Measurements from ENCODE around the gene JAG1. TPM values are rescaled to one million over a fixed set of nuclear protein-coding genes. Genes with fewer than 3 reads are reported as not detected.

Gene JAG1
- total and polyA plus RNA-seq, 2 experiments from 2014 or later: 18.3 to 53.2 TPM

GRCh38 chr20:10639077-10639736 lies 34.6 kb downstream of the JAG1 start:
- Histone ChIP-seq H3K4me3 (no peak overlapping the region), H3K9me3 (ENCODE audit: low read depth) (no peaks in the 10 kb centered on the region), H3K36me3 (peaks cover 55% of the 10 kb centered on the region), H3K27me3 (no peaks in the 10 kb centered on the region), H3K27ac (peak overlapping the region; percentile 51), H3K4me1 (ENCODE audit: low read depth) (no peaks in the 10 kb centered on the region)
- TF ChIP-seq CTCF (IDR thresholded peaks at IDR 0.05; ENCODE audit: low read depth, low read length): no peak
- no peak for DNase-seq (ENCODE audit: low read depth in 1 of 2, low spot score in 1 of 2)

- no peak for TF ChIP-seq CTCF (IDR thresholded peaks at IDR 0.05; ENCODE audit: low read depth, low read length)
- Histone ChIP-seq H3K4me3 (no peak overlapping the region), H3K4me1 (ENCODE audit: low read depth) (no peaks in the 10 kb centered on the region), H3K27me3 (no peaks in the 10 kb centered on the region), H3K9me3 (ENCODE audit: low read depth) (no peaks in the 10 kb centered on the region), H3K27ac (no peak overlapping the region), H3K36me3 (peaks cover 39% of the 10 kb centered on the region)
- no peak for DNase-seq (ENCODE audit: low read depth in 1 of 2, low spot score in 1 of 2)
Observed at GRCh38 chr20:10637563-10637962, 36.2 kb downstream of the JAG1 start.

GRCh38 chr20:10637031-10637559 lies 36.7 kb downstream of the JAG1 start:
- H3K27me3 ChIP-seq: no peaks in the 10 kb centered on the region
- no peaks in the 10 kb centered on the region for H3K9me3 ChIP-seq (ENCODE audit: low read depth)
- H3K36me3 ChIP-seq: peaks cover 34% of the 10 kb centered on the region
- peak overlapping the region; percentile 20 for H3K27ac ChIP-seq
- DNase-seq (ENCODE audit: low read depth in 1 of 2, low spot score in 1 of 2): peak in 1 of 2 donors; percentile 79
- TF ChIP-seq CTCF (IDR thresholded peaks at IDR 0.05; ENCODE audit: low read depth, low read length): no peak
- H3K4me3 ChIP-seq: no peak overlapping the region
- H3K4me1 ChIP-seq (ENCODE audit: low read depth): no peaks in the 10 kb centered on the region

- Histone ChIP-seq H3K27me3 (no peaks in the 10 kb centered on the region), H3K27ac (peak overlapping the region; percentile 20)
Observed at GRCh38 chr20:10636326-10636818, 37.4 kb downstream of the JAG1 start.

GRCh38 chr20:10635476-10636208 lies 38.2 kb downstream of the JAG1 start:
- no peaks in the 10 kb centered on the region for H3K27me3 ChIP-seq
- DNase-seq (ENCODE audit: low read depth in 1 of 2, low spot score in 1 of 2): no peak
- TF ChIP-seq CTCF (IDR thresholded peaks at IDR 0.05; ENCODE audit: low read depth, low read length): no peak
- no peaks in the 10 kb centered on the region for H3K9me3 ChIP-seq (ENCODE audit: low read depth)
- no peak overlapping the region for H3K27ac ChIP-seq
- peaks cover 20% of the 10 kb centered on the region for H3K36me3 ChIP-seq
- H3K4me3 ChIP-seq: no peak overlapping the region
- no peaks in the 10 kb centered on the region for H3K4me1 ChIP-seq (ENCODE audit: low read depth)

More at GRCh38 chr20:10636326-10636818, 37.4 kb downstream of the JAG1 start:
- Histone ChIP-seq H3K9me3 (ENCODE audit: low read depth) (no peaks in the 10 kb centered on the region), H3K4me3 (no peak overlapping the region), H3K36me3 (peaks cover 27% of the 10 kb centered on the region), H3K4me1 (ENCODE audit: low read depth) (no peaks in the 10 kb centered on the region)
- no peak for TF ChIP-seq CTCF (IDR thresholded peaks at IDR 0.05; ENCODE audit: low read depth, low read length)
- DNase-seq (ENCODE audit: low read depth in 1 of 2, low spot score in 1 of 2): peak in 1 of 2 donors; percentile 89

Measured in cardiac muscle cell (in vitro differentiated cells and primary cell).